HEK293 (cell line): Measurements from ENCODE around the gene PARP9.

Experiments used
- BCL6B ChIP-seq: fragments of 450-650 bp; formaldehyde crosslinking; IDR thresholded peaks from 2 replicates; pipeline ENCODE4 v1.5.1; 2017; ENCODE audit warnings: missing biosample characterization, missing genetic modification characterization
- GLIS2 ChIP-seq: fragments of 450-650 bp; formaldehyde crosslinking; IDR thresholded peaks from 2 replicates; pipeline ENCODE4 v1.5.1; 2016; ENCODE audit warnings: missing biosample characterization, missing genetic modification characterization
- RBAK ChIP-seq: fragments of 450-650 bp; formaldehyde crosslinking; IDR thresholded peaks from 2 replicates; pipeline ENCODE4 v1.5.1; 2016; ENCODE audit warnings: missing biosample characterization, missing genetic modification characterization
- SCRT1 ChIP-seq: fragments of 450-650 bp; formaldehyde crosslinking; IDR thresholded peaks from 2 replicates; pipeline ENCODE4 v1.5.1; 2016; ENCODE audit warnings: missing biosample characterization, missing genetic modification characterization, borderline replicate concordance
- SP2 ChIP-seq: fragments of 450-650 bp; formaldehyde crosslinking; IDR thresholded peaks from 2 replicates; pipeline ENCODE4 v1.5.1; 2016; ENCODE audit warnings: missing biosample characterization, missing genetic modification characterization
- ZBTB1 ChIP-seq: fragments of 450-650 bp; formaldehyde crosslinking; IDR thresholded peaks from 2 replicates; pipeline ENCODE4 v1.5.1; 2016; ENCODE audit warnings: missing biosample characterization, missing genetic modification characterization
- ZBTB7A ChIP-seq: fragments of 450-650 bp; formaldehyde crosslinking; IDR thresholded peaks from 2 replicates; pipeline ENCODE4 v1.5.1; 2016; ENCODE audit warnings: low read depth, missing biosample characterization, missing genetic modification characterization
- ZNF112 ChIP-seq: fragments of 450-650 bp; formaldehyde crosslinking; IDR thresholded peaks from 2 replicates; pipeline ENCODE4 v1.5.0; 2017; ENCODE audit warnings: missing biosample characterization, missing genetic modification characterization
- ZNF16 ChIP-seq: fragments of 450-650 bp; formaldehyde crosslinking; IDR thresholded peaks from 2 replicates; pipeline ENCODE4 v1.5.1; 2016; ENCODE audit warnings: low read depth, missing biosample characterization, missing genetic modification characterization
- ZNF169 ChIP-seq: fragments of 450-650 bp; formaldehyde crosslinking; IDR thresholded peaks from 2 replicates; pipeline ENCODE4 v1.5.1; 2016; ENCODE audit warnings: missing biosample characterization, missing genetic modification characterization
- ZNF19 ChIP-seq: fragments of 450-650 bp; formaldehyde crosslinking; IDR thresholded peaks from 2 replicates; pipeline ENCODE4; 2016; ENCODE audit warnings: missing biosample characterization, missing genetic modification characterization, low read depth
- ZNF211 ChIP-seq: fragments of 450-650 bp; formaldehyde crosslinking; IDR thresholded peaks from 2 replicates; pipeline ENCODE4 v1.5.1; 2016; ENCODE audit warnings: low read depth, missing biosample characterization, missing genetic modification characterization
- ZNF266 ChIP-seq: fragments of 450-650 bp; formaldehyde crosslinking; IDR thresholded peaks from 2 replicates; pipeline ENCODE4 v1.5.1; 2016; ENCODE audit warnings: missing biosample characterization, missing genetic modification characterization, low read depth
- ZNF292 ChIP-seq: fragments of 450-650 bp; formaldehyde crosslinking; IDR thresholded peaks from 2 replicates; pipeline ENCODE4 v1.5.1; 2016; ENCODE audit warnings: low read depth, missing biosample characterization, missing genetic modification characterization, borderline replicate concordance
- ZNF335 ChIP-seq: fragments of 450-650 bp; formaldehyde crosslinking; conservative IDR thresholded peaks from 2 replicates; pipeline ENCODE4 v1.5.1; 2016; ENCODE audit warnings: missing biosample characterization, missing genetic modification characterization
- ZNF391 ChIP-seq: fragments of 450-650 bp; formaldehyde crosslinking; IDR thresholded peaks from 2 replicates; pipeline ENCODE4 v1.5.1; 2016; ENCODE audit warnings: low read depth, missing biosample characterization, missing genetic modification characterization, borderline replicate concordance
- ZNF529 ChIP-seq: fragments of 450-650 bp; formaldehyde crosslinking; IDR thresholded peaks from 2 replicates; pipeline ENCODE4 v1.5.1; 2017; ENCODE audit warnings: missing genetic modification characterization, missing biosample characterization; ENCODE audit not compliant: insufficient replicate concordance
- ZNF701 ChIP-seq: fragments of 450-650 bp; formaldehyde crosslinking; IDR thresholded peaks from 2 replicates; pipeline ENCODE4 v1.5.1; 2016; ENCODE audit warnings: missing biosample characterization, missing genetic modification characterization
- ZNF768 ChIP-seq: fragments of 450-650 bp; formaldehyde crosslinking; IDR thresholded peaks from 2 replicates; pipeline ENCODE4 v1.5.1; 2018; ENCODE audit warnings: missing biosample characterization, mild to moderate bottlenecking, missing genetic modification characterization
- ZNF776 ChIP-seq: fragments of 450-650 bp; formaldehyde crosslinking; IDR thresholded peaks from 2 replicates; pipeline ENCODE4 v1.5.0; 2017; ENCODE audit warnings: missing biosample characterization, missing genetic modification characterization, borderline replicate concordance
- TF ChIP-seq, protein P1 (sequence below): sonication (generic); formaldehyde crosslinking; IDR thresholded peaks from 2 replicates; pipeline ENCODE4 v1.8.1; 2022; ENCODE audit warnings: mild to moderate bottlenecking, moderate library complexity, missing genetic modification reagents
- TF ChIP-seq, protein P2 (sequence below): IDR thresholded peaks from 2 replicates; pipeline ENCODE4 v1.6.1; 2011; ENCODE audit warnings: mild to moderate bottlenecking, low read depth, low read length, borderline replicate concordance
- TF ChIP-seq, protein P3 (sequence below): fragments of 450-650 bp; formaldehyde crosslinking; IDR thresholded peaks from 2 replicates; pipeline ENCODE4 v1.5.1; 2016; ENCODE audit warnings: missing biosample characterization, missing genetic modification characterization
- TF ChIP-seq, protein P4 (sequence below): fragments of 450-650 bp; formaldehyde crosslinking; conservative IDR thresholded peaks from 2 replicates; pipeline ENCODE4 v1.5.1; 2016; ENCODE audit warnings: low read depth, missing biosample characterization, missing genetic modification characterization
- TF ChIP-seq, protein P5 (sequence below): fragments of 450-650 bp; formaldehyde crosslinking; IDR thresholded peaks from 2 replicates; pipeline ENCODE4 v1.5.1; 2016; ENCODE audit warnings: missing biosample characterization, missing genetic modification characterization

The PARP9 gene

GRCh38 chr3:122514123-122515019 lies 49.7 kb downstream of the PARP9 start, which contains the start of gene KPNA1 (continued):
- TF ChIP-seq, protein P1, sequence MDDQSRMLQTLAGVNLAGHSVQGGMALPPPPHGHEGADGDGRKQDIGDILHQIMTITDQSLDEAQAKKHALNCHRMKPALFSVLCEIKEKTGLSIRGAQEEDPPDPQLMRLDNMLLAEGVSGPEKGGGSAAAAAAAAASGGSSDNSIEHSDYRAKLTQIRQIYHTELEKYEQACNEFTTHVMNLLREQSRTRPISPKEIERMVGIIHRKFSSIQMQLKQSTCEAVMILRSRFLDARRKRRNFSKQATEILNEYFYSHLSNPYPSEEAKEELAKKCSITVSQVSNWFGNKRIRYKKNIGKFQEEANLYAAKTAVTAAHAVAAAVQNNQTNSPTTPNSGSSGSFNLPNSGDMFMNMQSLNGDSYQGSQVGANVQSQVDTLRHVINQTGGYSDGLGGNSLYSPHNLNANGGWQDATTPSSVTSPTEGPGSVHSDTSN (CRISPR knock-in tag): no peak
- TF ChIP-seq ZBTB1: no peak
- TF ChIP-seq, protein P2, sequence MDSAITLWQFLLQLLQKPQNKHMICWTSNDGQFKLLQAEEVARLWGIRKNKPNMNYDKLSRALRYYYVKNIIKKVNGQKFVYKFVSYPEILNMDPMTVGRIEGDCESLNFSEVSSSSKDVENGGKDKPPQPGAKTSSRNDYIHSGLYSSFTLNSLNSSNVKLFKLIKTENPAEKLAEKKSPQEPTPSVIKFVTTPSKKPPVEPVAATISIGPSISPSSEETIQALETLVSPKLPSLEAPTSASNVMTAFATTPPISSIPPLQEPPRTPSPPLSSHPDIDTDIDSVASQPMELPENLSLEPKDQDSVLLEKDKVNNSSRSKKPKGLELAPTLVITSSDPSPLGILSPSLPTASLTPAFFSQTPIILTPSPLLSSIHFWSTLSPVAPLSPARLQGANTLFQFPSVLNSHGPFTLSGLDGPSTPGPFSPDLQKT: no peak
- no peak for TF ChIP-seq ZNF776 (tag by site-specific recombination)
- TF ChIP-seq ZNF292 (tag by site-specific recombination): no peak
- TF ChIP-seq ZNF19 (tag by site-specific recombination): no peak
- no peak for TF ChIP-seq ZNF112 (tag by site-specific recombination)
- TF ChIP-seq BCL6B (tag by site-specific recombination): no peak
- TF ChIP-seq SP2 (tag by site-specific recombination): peak; percentile 25
- TF ChIP-seq ZNF391 (tag by site-specific recombination): peak; percentile 68; the same call in 1 of the 2 replicates
- no peak for TF ChIP-seq ZNF768 (tag by site-specific recombination)
- peak; percentile 88 for TF ChIP-seq ZNF335 (tag by site-specific recombination)
- TF ChIP-seq, protein P3, sequence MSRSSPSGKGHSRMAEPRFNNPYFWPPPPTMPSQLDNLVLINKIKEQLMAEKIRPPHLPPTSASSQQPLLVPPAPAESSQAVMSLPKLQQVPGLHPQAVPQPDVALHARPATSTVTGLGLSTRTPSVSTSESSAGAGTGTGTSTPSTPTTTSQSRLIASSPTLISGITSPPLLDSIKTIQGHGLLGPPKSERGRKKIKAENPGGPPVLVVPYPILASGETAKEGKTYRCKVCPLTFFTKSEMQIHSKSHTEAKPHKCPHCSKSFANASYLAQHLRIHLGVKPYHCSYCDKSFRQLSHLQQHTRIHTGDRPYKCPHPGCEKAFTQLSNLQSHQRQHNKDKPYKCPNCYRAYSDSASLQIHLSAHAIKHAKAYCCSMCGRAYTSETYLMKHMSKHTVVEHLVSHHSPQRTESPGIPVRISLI: no peak
- no peak for TF ChIP-seq SCRT1 (tag by site-specific recombination)
- TF ChIP-seq, protein P4, sequence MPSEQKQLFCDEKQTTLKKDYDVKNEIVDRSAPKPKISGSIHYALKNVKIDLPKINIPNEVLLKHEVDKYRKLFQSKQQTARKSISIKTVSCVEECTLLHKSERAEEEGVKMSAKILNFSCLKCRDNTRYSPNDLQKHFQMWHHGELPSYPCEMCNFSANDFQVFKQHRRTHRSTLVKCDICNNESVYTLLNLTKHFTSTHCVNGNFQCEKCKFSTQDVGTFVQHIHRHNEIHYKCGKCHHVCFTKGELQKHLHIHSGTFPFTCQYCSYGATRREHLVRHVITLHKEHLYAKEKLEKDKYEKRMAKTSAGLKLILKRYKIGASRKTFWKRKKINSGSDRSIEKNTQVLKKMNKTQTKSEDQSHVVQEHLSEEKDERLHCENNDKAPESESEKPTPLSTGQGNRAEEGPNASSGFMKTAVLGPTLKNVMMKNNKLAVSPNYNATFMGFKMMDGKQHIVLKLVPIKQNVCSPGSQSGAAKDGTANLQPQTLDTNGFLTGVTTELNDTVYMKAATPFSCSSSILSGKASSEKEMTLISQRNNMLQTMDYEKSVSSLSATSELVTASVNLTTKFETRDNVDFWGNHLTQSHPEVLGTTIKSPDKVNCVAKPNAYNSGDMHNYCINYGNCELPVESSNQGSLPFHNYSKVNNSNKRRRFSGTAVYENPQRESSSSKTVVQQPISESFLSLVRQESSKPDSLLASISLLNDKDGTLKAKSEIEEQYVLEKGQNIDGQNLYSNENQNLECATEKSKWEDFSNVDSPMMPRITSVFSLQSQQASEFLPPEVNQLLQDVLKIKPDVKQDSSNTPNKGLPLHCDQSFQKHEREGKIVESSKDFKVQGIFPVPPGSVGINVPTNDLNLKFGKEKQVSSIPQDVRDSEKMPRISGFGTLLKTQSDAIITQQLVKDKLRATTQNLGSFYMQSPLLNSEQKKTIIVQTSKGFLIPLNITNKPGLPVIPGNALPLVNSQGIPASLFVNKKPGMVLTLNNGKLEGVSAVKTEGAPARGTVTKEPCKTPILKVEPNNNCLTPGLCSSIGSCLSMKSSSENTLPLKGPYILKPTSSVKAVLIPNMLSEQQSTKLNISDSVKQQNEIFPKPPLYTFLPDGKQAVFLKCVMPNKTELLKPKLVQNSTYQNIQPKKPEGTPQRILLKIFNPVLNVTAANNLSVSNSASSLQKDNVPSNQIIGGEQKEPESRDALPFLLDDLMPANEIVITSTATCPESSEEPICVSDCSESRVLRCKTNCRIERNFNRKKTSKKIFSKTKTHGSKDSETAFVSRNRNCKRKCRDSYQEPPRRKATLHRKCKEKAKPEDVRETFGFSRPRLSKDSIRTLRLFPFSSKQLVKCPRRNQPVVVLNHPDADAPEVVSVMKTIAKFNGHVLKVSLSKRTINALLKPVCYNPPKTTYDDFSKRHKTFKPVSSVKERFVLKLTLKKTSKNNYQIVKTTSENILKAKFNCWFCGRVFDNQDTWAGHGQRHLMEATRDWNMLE (tag by site-specific recombination): no peak
- no peak for TF ChIP-seq RBAK (tag by site-specific recombination)
- TF ChIP-seq ZNF169 (tag by site-specific recombination): no peak
- TF ChIP-seq ZBTB7A (tag by site-specific recombination): no peak
- no peak for TF ChIP-seq ZNF529 (tag by site-specific recombination)
- TF ChIP-seq ZNF266: no peak
- TF ChIP-seq ZNF211 (tag by site-specific recombination): no peak
- no peak for TF ChIP-seq ZNF701 (tag by site-specific recombination)
- TF ChIP-seq GLIS2 (tag by site-specific recombination): no peak; the same call in 1 of the 2 replicates
- TF ChIP-seq, protein P5, sequence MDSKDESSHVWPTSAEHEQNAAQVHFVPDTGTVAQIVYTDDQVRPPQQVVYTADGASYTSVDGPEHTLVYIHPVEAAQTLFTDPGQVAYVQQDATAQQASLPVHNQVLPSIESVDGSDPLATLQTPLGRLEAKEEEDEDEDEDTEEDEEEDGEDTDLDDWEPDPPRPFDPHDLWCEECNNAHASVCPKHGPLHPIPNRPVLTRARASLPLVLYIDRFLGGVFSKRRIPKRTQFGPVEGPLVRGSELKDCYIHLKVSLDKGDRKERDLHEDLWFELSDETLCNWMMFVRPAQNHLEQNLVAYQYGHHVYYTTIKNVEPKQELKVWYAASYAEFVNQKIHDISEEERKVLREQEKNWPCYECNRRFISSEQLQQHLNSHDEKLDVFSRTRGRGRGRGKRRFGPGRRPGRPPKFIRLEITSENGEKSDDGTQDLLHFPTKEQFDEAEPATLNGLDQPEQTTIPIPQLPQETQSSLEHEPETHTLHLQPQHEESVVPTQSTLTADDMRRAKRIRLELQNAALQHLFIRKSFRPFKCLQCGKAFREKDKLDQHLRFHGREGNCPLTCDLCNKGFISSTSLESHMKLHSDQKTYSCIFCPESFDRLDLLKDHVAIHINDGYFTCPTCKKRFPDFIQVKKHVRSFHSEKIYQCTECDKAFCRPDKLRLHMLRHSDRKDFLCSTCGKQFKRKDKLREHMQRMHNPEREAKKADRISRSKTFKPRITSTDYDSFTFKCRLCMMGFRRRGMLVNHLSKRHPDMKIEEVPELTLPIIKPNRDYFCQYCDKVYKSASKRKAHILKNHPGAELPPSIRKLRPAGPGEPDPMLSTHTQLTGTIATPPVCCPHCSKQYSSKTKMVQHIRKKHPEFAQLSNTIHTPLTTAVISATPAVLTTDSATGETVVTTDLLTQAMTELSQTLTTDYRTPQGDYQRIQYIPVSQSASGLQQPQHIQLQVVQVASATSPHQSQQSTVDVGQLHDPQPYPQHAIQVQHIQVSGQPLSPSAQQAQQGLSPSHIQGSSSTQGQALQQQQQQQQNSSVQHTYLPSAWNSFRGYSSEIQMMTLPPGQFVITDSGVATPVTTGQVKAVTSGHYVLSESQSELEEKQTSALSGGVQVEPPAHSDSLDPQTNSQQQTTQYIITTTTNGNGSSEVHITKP (tag by site-specific recombination): peak; percentile 7; the same call in 1 of the 2 replicates
- no peak for TF ChIP-seq ZNF16 (tag by site-specific recombination)
